Measurements from ENCODE around the gene CROCC2. TPM values are rescaled to one million over a fixed set of nuclear protein-coding genes. Genes with fewer than 3 reads are reported as not detected.

The CROCC2 gene
- total RNA-seq, 1 donor from 2014 or later: not detected

- Mint-ChIP-seq H3K9me3 (no peaks in the 10 kb centered on the region), H3K36me3 (ENCODE audit: low read depth) (no peaks in the 10 kb centered on the region), H3K4me3 (no peak overlapping the region), H3K27me3 (ENCODE audit: low read depth) (peaks cover 39% of the 10 kb centered on the region), H3K4me1 (no peaks in the 10 kb centered on the region), H3K27ac (ENCODE audit: unreplicated experiment) (no peak overlapping the region)
- TF ChIP-seq CTCF (conservative IDR thresholded peaks at IDR 0.05): peak; percentile 64
- no peak for DNase-seq (ENCODE audit: low read depth, low spot score)
Observed at GRCh38 chr2:240983361-240983995, 77.3 kb downstream of the CROCC2 start.

GRCh38 chr2:240983996-240984498 lies 77.9 kb downstream of the CROCC2 start:
- DNase-seq (ENCODE audit: low read depth, low spot score): no peak
- no peak overlapping the region for H3K4me3 Mint-ChIP-seq
- H3K27ac Mint-ChIP-seq (ENCODE audit: unreplicated experiment): no peak overlapping the region
- no peaks in the 10 kb centered on the region for H3K4me1 Mint-ChIP-seq
- no peaks in the 10 kb centered on the region for H3K9me3 Mint-ChIP-seq
- no peak for TF ChIP-seq CTCF (conservative IDR thresholded peaks at IDR 0.05)
- H3K36me3 Mint-ChIP-seq (ENCODE audit: low read depth): no peaks in the 10 kb centered on the region
- H3K27me3 Mint-ChIP-seq (ENCODE audit: low read depth): peaks cover 39% of the 10 kb centered on the region

- Mint-ChIP-seq H3K9me3 (no peaks in the 10 kb centered on the region), H3K27ac (ENCODE audit: unreplicated experiment) (no peak overlapping the region), H3K4me1 (no peaks in the 10 kb centered on the region), H3K4me3 (no peak overlapping the region), H3K27me3 (ENCODE audit: low read depth) (peaks cover 38% of the 10 kb centered on the region), H3K36me3 (ENCODE audit: low read depth) (no peaks in the 10 kb centered on the region)
- no peak for TF ChIP-seq CTCF (conservative IDR thresholded peaks at IDR 0.05)
- no peak for DNase-seq (ENCODE audit: low read depth, low spot score)
Observed at GRCh38 chr2:240985881-240986786, 80.0 kb downstream of the CROCC2 start.

- Mint-ChIP-seq H3K36me3 (ENCODE audit: low read depth) (no peaks in the 10 kb centered on the region), H3K27ac (ENCODE audit: unreplicated experiment) (no peak overlapping the region), H3K27me3 (ENCODE audit: low read depth) (peaks cover 30% of the 10 kb centered on the region), H3K4me1 (no peaks in the 10 kb centered on the region), H3K4me3 (no peak overlapping the region), H3K9me3 (no peaks in the 10 kb centered on the region)
- DNase-seq (ENCODE audit: low read depth, low spot score): no peak
- no peak for TF ChIP-seq CTCF (conservative IDR thresholded peaks at IDR 0.05)
Observed at GRCh38 chr2:240986787-240987411, 80.8 kb downstream of the CROCC2 start.

GRCh38 chr2:240987588-240987987 lies 81.5 kb downstream of the CROCC2 start:
- Mint-ChIP-seq H3K4me1 (no peaks in the 10 kb centered on the region), H3K27ac (ENCODE audit: unreplicated experiment) (no peak overlapping the region), H3K27me3 (ENCODE audit: low read depth) (peaks cover 23% of the 10 kb centered on the region), H3K4me3 (no peak overlapping the region), H3K36me3 (ENCODE audit: low read depth) (no peaks in the 10 kb centered on the region), H3K9me3 (no peaks in the 10 kb centered on the region)
- TF ChIP-seq CTCF (conservative IDR thresholded peaks at IDR 0.05): no peak
- DNase-seq (ENCODE audit: low read depth, low spot score): no peak

Measured in neural crest cell (in vitro differentiated cells).